Measurements from ENCODE around the gene HCN2. TPM values are rescaled to one million over a fixed set of nuclear protein-coding genes. Genes with fewer than 3 reads are reported as not detected.

The HCN2 gene
- total and polyA plus RNA-seq, 9 of the 15 experiments (the other 6 are each of a cell fraction or from before 2014, with no cell fraction given), result 0.29 to 4.2 (median 0.82) TPM; not detected in 2

DNA sequence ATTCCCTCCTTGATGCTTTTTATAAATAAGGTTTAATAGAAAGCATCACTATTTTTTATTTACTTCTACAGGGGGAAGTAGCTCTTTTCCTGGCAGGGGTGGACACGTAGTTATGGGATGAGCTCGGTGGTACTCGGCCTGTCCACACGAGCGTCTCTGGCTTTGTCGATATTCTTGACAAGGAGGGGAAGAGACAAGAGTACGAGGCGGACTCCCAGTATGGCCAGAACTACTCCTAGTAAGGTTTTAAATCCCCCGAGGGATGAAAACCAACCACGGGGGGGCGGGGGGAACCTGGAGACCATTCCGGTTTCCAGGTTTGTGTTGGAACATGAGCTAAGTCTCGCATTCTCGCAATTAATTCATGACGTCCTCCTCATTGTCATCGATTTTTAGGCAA is 22.8 kb upstream of the HCN2 start (continued):
- TF ChIP-seq, protein P1, sequence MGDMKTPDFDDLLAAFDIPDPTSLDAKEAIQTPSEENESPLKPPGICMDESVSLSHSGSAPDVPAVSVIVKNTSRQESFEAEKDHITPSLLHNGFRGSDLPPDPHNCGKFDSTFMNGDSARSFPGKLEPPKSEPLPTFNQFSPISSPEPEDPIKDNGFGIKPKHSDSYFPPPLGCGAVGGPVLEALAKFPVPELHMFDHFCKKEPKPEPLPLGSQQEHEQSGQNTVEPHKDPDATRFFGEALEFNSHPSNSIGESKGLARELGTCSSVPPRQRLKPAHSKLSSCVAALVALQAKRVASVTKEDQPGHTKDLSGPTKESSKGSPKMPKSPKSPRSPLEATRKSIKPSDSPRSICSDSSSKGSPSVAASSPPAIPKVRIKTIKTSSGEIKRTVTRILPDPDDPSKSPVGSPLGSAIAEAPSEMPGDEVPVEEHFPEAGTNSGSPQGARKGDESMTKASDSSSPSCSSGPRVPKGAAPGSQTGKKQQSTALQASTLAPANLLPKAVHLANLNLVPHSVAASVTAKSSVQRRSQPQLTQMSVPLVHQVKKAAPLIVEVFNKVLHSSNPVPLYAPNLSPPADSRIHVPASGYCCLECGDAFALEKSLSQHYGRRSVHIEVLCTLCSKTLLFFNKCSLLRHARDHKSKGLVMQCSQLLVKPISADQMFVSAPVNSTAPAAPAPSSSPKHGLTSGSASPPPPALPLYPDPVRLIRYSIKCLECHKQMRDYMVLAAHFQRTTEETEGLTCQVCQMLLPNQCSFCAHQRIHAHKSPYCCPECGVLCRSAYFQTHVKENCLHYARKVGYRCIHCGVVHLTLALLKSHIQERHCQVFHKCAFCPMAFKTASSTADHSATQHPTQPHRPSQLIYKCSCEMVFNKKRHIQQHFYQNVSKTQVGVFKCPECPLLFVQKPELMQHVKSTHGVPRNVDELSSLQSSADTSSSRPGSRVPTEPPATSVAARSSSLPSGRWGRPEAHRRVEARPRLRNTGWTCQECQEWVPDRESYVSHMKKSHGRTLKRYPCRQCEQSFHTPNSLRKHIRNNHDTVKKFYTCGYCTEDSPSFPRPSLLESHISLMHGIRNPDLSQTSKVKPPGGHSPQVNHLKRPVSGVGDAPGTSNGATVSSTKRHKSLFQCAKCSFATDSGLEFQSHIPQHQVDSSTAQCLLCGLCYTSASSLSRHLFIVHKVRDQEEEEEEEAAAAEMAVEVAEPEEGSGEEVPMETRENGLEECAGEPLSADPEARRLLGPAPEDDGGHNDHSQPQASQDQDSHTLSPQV (IDR thresholded peaks at IDR 0.05), result no peak

DNA sequence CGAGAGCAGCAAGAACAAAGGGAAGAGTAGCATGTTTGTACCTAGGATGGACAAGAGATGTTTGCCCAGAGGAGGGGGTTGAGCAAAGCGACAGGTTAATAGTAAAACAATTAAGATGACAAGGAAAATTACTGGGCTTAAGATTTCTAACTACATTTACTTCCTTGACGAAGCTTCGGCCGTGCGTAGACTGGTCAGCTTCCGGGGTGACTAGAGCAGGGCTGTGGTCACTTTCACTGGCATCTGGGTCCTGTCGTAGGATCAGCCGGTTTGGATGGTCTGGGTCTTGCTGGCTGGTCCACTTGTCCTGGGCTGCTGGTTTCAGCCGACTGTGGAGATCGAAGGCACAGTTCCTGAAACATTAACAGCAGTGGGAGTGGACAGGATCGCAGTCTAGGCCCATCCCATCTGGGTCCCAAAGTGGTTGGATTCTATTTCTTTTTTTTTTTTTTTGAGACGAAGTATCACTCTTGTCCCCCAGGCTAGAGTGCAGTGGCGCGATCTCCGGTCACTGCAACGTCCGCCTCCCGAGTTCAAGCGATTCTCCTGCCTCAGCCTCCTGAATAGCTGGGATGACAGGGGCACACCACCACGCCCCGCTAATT is 22.3 kb upstream of the HCN2 start:
- 65% methylated on average over 13 of the region's 22 CpGs for WGBS (ENCODE audit: insufficient coverage, low coverage, missing lambda C conversion rate)
- Histone ChIP-seq H3K4me3 (peak overlapping the region; percentile 21; the same call in 1 of the 2 replicates), H3K4me1 (replicated peaks in 1 of 2; ENCODE audit: control insufficient read depth in 2 of 2, insufficient read depth in 2 of 2, low read length in 2 of 2) (peaks cover 0 to 31% of the 10 kb centered on the region in 2 experiments; a peak in 4 of 5 replicates), H3K9ac (ENCODE audit: insufficient read depth in 1 of 2, low read depth in 2 of 2, low read length in 2 of 2) (peak overlapping the region; percentile 71 to 85), H4K20me1 (replicated peaks; ENCODE audit: control insufficient read depth, insufficient read depth, low read length) (no peaks in the 10 kb centered on the region), H2AFZ (ENCODE audit: low read depth, low read length) (peak overlapping the region; percentile 70; the same call in 1 of the 2 replicates), H3K36me3 (ENCODE audit: control insufficient read depth, insufficient read depth, low read length) (peaks cover 3% of the 10 kb centered on the region; the same call in 1 of the 3 replicates), H3K79me2 (ENCODE audit: control insufficient read depth, insufficient read depth, low read length) (peaks cover 4% of the 10 kb centered on the region), H3K27ac (ENCODE audit: extremely low read depth, low read depth, low read length) (peak overlapping the region; percentile 71), H3K27me3 (ENCODE audit: control insufficient read depth in 2 of 2, insufficient read depth in 2 of 2, low read length in 2 of 2) (no peaks in the 10 kb centered on the region), H3K9me3 (replicated peaks; ENCODE audit: control insufficient read depth, insufficient read depth, low read depth, low read length) (peaks cover 10% of the 10 kb centered on the region), H3K4me2 (ENCODE audit: insufficient read depth, low read length) (peak overlapping the region; percentile 78), H3K9me1 (ENCODE audit: control insufficient read depth, insufficient read depth, low read length) (no peaks in the 10 kb centered on the region)
- FAIRE-seq, result peak; percentile 77
- ChIA-PET POLR2A (interaction anchor here (1.3 to 1.9 kb wide), 3 partner anchors 7 to 16 kb away, joined by 5 to 11 read pairs (median 7); no protein-coding TSS in a partner anchor), CTCF (ENCODE audit: low intra/inter-chr PET ratio) (no interaction called here)
- intact Hi-C loops (cut with micrococcal nuclease), result no loop called here
- DNase-seq (ENCODE audit: extremely low read depth in 1 of 4, low spot score in 3 of 4), result no peak
- ATAC-seq, result no peak
- no TSS peak for BruUV-seq (replicated peaks)
- in situ Hi-C loops (cut with MboI), result no loop called here
- TF ChIP-seq MCM7 (IDR thresholded peaks at IDR 0.05) (no peak), ETV1 (tag; conservative IDR thresholded peaks at IDR 0.05; ENCODE audit: low read depth) (no peak), ZFPM2 (CRISPR knock-in tag; IDR thresholded peaks at IDR 0.05) (no peak), ILF3 (IDR thresholded peaks at IDR 0.05; ENCODE audit: borderline replicate concordance) (no peak), MED1 (CRISPR knock-in tag; IDR thresholded peaks at IDR 0.05; ENCODE audit: borderline replicate concordance) (no peak), KHSRP (IDR thresholded peaks at IDR 0.05) (no peak), PHB (CRISPR knock-in tag; IDR thresholded peaks at IDR 0.05) (no peak), ZNF75A (CRISPR knock-in tag; IDR thresholded peaks at IDR 0.05) (no peak)
- TF ChIP-seq, protein P2, sequence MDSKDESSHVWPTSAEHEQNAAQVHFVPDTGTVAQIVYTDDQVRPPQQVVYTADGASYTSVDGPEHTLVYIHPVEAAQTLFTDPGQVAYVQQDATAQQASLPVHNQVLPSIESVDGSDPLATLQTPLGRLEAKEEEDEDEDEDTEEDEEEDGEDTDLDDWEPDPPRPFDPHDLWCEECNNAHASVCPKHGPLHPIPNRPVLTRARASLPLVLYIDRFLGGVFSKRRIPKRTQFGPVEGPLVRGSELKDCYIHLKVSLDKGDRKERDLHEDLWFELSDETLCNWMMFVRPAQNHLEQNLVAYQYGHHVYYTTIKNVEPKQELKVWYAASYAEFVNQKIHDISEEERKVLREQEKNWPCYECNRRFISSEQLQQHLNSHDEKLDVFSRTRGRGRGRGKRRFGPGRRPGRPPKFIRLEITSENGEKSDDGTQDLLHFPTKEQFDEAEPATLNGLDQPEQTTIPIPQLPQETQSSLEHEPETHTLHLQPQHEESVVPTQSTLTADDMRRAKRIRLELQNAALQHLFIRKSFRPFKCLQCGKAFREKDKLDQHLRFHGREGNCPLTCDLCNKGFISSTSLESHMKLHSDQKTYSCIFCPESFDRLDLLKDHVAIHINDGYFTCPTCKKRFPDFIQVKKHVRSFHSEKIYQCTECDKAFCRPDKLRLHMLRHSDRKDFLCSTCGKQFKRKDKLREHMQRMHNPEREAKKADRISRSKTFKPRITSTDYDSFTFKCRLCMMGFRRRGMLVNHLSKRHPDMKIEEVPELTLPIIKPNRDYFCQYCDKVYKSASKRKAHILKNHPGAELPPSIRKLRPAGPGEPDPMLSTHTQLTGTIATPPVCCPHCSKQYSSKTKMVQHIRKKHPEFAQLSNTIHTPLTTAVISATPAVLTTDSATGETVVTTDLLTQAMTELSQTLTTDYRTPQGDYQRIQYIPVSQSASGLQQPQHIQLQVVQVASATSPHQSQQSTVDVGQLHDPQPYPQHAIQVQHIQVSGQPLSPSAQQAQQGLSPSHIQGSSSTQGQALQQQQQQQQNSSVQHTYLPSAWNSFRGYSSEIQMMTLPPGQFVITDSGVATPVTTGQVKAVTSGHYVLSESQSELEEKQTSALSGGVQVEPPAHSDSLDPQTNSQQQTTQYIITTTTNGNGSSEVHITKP (IDR thresholded peaks at IDR 0.05; ENCODE audit: partially characterized antibody), result peak; percentile 55
- TF ChIP-seq, protein P3, sequence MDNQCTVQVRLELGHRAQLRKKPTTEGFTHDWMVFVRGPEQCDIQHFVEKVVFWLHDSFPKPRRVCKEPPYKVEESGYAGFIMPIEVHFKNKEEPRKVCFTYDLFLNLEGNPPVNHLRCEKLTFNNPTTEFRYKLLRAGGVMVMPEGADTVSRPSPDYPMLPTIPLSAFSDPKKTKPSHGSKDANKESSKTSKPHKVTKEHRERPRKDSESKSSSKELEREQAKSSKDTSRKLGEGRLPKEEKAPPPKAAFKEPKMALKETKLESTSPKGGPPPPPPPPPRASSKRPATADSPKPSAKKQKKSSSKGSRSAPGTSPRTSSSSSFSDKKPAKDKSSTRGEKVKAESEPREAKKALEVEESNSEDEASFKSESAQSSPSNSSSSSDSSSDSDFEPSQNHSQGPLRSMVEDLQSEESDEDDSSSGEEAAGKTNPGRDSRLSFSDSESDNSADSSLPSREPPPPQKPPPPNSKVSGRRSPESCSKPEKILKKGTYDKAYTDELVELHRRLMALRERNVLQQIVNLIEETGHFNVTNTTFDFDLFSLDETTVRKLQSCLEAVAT (IDR thresholded peaks at IDR 0.05), result peak in 1 of 2 experiments; percentile 38; a peak in 2 of 4 replicates
